Measurements from ENCODE around the gene CAPN14. TPM values are rescaled to one million over a fixed set of nuclear protein-coding genes. Genes with fewer than 3 reads are reported as not detected.

CAPN14 gene
- total and polyA plus RNA-seq, 7 experiments from 2014 or later, result 0.16 to 0.92 (median 0.59) TPM

- Mint-ChIP-seq H3K4me3 (no peak overlapping the region), H3K4me1 (no peaks in the 10 kb centered on the region), H3K27me3 (peaks cover 8 to 25% (median 16%) of the 10 kb centered on the region in 5 donors), H3K36me3 (no peaks in the 10 kb centered on the region), H3K9me3 (no peaks in the 10 kb centered on the region), H3K27ac (no peak overlapping the region)
- Histone ChIP-seq H3K4me1 (ENCODE audit: control insufficient read depth in 2 of 2, insufficient read depth in 2 of 2, low read length in 2 of 2) (no peaks in the 10 kb centered on the region), H3K4me3 (ENCODE audit: low read length) (no peak overlapping the region), H3K36me3 (ENCODE audit: control insufficient read depth in 2 of 3, insufficient read depth in 3 of 3, low read length in 3 of 3) (no peaks in the 10 kb centered on the region), H3K27ac (ENCODE audit: low read depth, low read length) (no peak overlapping the region), H3K9me3 (ENCODE audit: control insufficient read depth in 2 of 3, low read length in 3 of 3) (no peaks in the 10 kb centered on the region), H3K27me3 (ENCODE audit: control insufficient read depth in 2 of 2, insufficient read depth in 2 of 2, low read length in 2 of 2) (no peaks in the 10 kb centered on the region)
- DNase-seq (no peak), ATAC-seq (no peak)
- intact Hi-C loops (cut with micrococcal nuclease), result no loop called here
- ChIA-PET POLR2A (no interaction called here), CTCF (no interaction called here)
Observed at GRCh38 chr2:31124904-31125303, 92.4 kb downstream of the CAPN14 start.

Other genes starting within 250 kb of the CAPN14 start
- 1 to 10 TPM in 1 of 5 experiments, under 1 TPM in 1, not detected in 3; 0.64 to 1.1 TPM for gene GALNT14, start 79.1 kb downstream of the CAPN14 start, total RNA-seq
- gene GALNT14, start 79.1 kb downstream of the CAPN14 start, polyA plus RNA-seq, result not detected
- gene EHD3, start 16.6 kb upstream of the CAPN14 start, total RNA-seq, result 1 to 10 TPM; 1.6 to 4.5 (median 3.5) TPM
- 1 to 10 TPM; 3.8 to 4.6 TPM for gene EHD3, start 16.6 kb upstream of the CAPN14 start, polyA plus RNA-seq
- gene XDH, start 197.2 kb upstream of the CAPN14 start, total RNA-seq, result under 1 TPM in 1 of 5 experiments, not detected in 4; 0.36 TPM
- not detected for gene XDH, start 197.2 kb upstream of the CAPN14 start, polyA plus RNA-seq

All from naive thymus-derived CD4-positive, alpha-beta T cell (primary cell).